Mesothelial cell of epicardium (in vitro differentiated cells): Measurements from ENCODE around the gene APLNR. TPM values are rescaled to one million over a fixed set of nuclear protein-coding genes. Genes with fewer than 3 reads are reported as not detected.

Experiments used
- DNase-seq, 2 experiments: peaks; one replicate each; pipeline ENCODE4 v3.0.0; 2021; ENCODE audit warnings: low spot score in 2 of 2; ENCODE audit not compliant: unreplicated experiment in 2 of 2
- H3K27ac Mint-ChIP-seq: 2 replicates; pipeline ENCODE4 v1.8.0; 2021; ENCODE audit warnings: mixed read lengths
- H3K27me3 Mint-ChIP-seq: 2 replicates; pipeline ENCODE4 v1.8.0; 2021; ENCODE audit warnings: low read depth, mixed read lengths
- H3K36me3 Mint-ChIP-seq: 2 replicates; pipeline ENCODE4 v1.8.0; 2021; ENCODE audit warnings: mixed read lengths
- H3K4me1 Mint-ChIP-seq: 2 replicates; pipeline ENCODE4 v1.8.0; 2021; ENCODE audit warnings: mixed read lengths
- H3K4me3 Mint-ChIP-seq: 2 replicates; pipeline ENCODE4 v1.8.0; 2021; ENCODE audit warnings: mild to moderate bottlenecking, moderate library complexity, mixed read lengths
- H3K9me3 Mint-ChIP-seq: 2 replicates; pipeline ENCODE4 v1.8.0; 2021; ENCODE audit warnings: mixed read lengths
- CTCF ChIP-seq: fragments of 200-600 bp; sonication (generic); IDR thresholded peaks from one replicate; pipeline ENCODE4 v1.5.0; 2021; ENCODE audit warnings: antibody characterized with exemption; ENCODE audit not compliant: unreplicated experiment
- total RNA-seq: library from RNA; stranded (reverse); gene quantifications from 3 replicates; pipeline ENCODE4 v1.2.1, GENCODE V29; 2021

APLNR gene
- total RNA-seq, 1 donor from 2014 or later, result 3.4 TPM

GRCh38 chr11:57196596-57196995, 40.5 kb downstream of the APLNR start:
- Mint-ChIP-seq H3K27ac (no peak overlapping the region), H3K27me3 (peaks cover 20% of the 10 kb centered on the region), H3K4me1 (peaks cover 4% of the 10 kb centered on the region), H3K36me3 (no peaks in the 10 kb centered on the region), H3K4me3 (no peak overlapping the region), H3K9me3 (peaks cover 3% of the 10 kb centered on the region)
- DNase-seq, result no peak
- TF ChIP-seq CTCF, result no peak

GRCh38 chr11:57192316-57192715, 44.7 kb downstream of the APLNR start:
- DNase-seq, result no peak
- H3K27me3 Mint-ChIP-seq, result peaks cover 43% of the 10 kb centered on the region
- H3K9me3 Mint-ChIP-seq, result peaks cover 3% of the 10 kb centered on the region
- peaks cover 4% of the 10 kb centered on the region for H3K36me3 Mint-ChIP-seq
- H3K4me1 Mint-ChIP-seq, result no peaks in the 10 kb centered on the region
- no peak overlapping the region for H3K4me3 Mint-ChIP-seq
- no peak for TF ChIP-seq CTCF
- H3K27ac Mint-ChIP-seq, result no peak overlapping the region

- no peak for DNase-seq
- H3K4me3 Mint-ChIP-seq, result no peak overlapping the region
- peaks cover 4% of the 10 kb centered on the region for H3K36me3 Mint-ChIP-seq
- H3K27me3 Mint-ChIP-seq, result peaks cover 45% of the 10 kb centered on the region
- H3K27ac Mint-ChIP-seq, result no peak overlapping the region
- no peaks in the 10 kb centered on the region for H3K4me1 Mint-ChIP-seq
- no peak for TF ChIP-seq CTCF
- H3K9me3 Mint-ChIP-seq, result peaks cover 3% of the 10 kb centered on the region
Observed at GRCh38 chr11:57191311-57192219, 45.5 kb downstream of the APLNR start.

DNA sequence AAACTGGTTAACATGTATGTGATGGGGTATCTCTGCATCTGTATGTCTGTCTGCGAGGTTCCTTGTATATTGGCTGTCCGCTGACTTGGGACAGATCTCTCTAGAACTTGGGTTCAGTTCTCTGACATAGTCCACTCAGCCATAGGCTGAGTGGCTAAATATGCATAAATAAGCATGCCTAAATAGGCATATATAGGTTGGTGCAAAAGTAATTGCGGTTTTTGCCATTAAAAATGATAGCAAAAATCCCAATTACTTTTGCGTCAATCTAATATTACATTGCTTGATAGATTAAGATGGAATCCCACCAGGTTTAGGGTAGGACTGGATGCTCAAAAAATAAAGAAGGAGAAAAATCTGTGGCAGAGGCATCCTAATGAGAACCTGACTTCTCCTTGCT, 46.5 kb downstream of the APLNR start:
- Mint-ChIP-seq H3K27ac (no peak overlapping the region), H3K4me3 (no peak overlapping the region), H3K9me3 (peaks cover 3% of the 10 kb centered on the region), H3K36me3 (peaks cover 4% of the 10 kb centered on the region), H3K4me1 (no peaks in the 10 kb centered on the region), H3K27me3 (peaks cover 48% of the 10 kb centered on the region)
- no peak for DNase-seq
- TF ChIP-seq CTCF, result no peak

Other genes starting within 250 kb of the APLNR start
- gene OR5AK2, start 248.3 kb downstream of the APLNR start, total RNA-seq, result not detected in 3 replicates
- gene LRRC55, start 55.3 kb downstream of the APLNR start, total RNA-seq, result 11.5 to 14.7 TPM (median 13.2 TPM) in 3 replicates
- gene TNKS1BP1, start 87.7 kb upstream of the APLNR start, total RNA-seq, result 201 to 216 TPM (median 216 TPM) in 3 replicates
- gene SSRP1, start 98.6 kb upstream of the APLNR start, total RNA-seq, result 106 to 110 TPM (median 108 TPM) in 3 replicates
- gene P2RX3, start 101.1 kb upstream of the APLNR start, total RNA-seq, result 2.0 to 3.1 TPM (median 2.6 TPM) in 3 replicates
- gene PRG3, start 143.9 kb upstream of the APLNR start, total RNA-seq, result not detected in 3 replicates
- gene PRG2, start 153.4 kb upstream of the APLNR start, total RNA-seq, result 0.27 TPM in 1 of 3 replicates, not detected in the others
- gene SLC43A3, start 189.9 kb upstream of the APLNR start, total RNA-seq, result 11.8 to 13.3 TPM (median 12.9 TPM) in 3 replicates
- 0.38 to 0.63 TPM (median 0.53 TPM) in 3 replicates for gene RTN4RL2, start 223.3 kb upstream of the APLNR start, total RNA-seq